Measurements from ENCODE around the gene RAPGEFL1. TPM values are rescaled to one million over a fixed set of nuclear protein-coding genes. Genes with fewer than 3 reads are reported as not detected.
A peak's percentile ranks its signal among the peaks of the same experiment; 100 is the strongest.

The RAPGEFL1 gene
- total RNA-seq, 1 donor from 2014 or later, result 23.8 TPM

DNA sequence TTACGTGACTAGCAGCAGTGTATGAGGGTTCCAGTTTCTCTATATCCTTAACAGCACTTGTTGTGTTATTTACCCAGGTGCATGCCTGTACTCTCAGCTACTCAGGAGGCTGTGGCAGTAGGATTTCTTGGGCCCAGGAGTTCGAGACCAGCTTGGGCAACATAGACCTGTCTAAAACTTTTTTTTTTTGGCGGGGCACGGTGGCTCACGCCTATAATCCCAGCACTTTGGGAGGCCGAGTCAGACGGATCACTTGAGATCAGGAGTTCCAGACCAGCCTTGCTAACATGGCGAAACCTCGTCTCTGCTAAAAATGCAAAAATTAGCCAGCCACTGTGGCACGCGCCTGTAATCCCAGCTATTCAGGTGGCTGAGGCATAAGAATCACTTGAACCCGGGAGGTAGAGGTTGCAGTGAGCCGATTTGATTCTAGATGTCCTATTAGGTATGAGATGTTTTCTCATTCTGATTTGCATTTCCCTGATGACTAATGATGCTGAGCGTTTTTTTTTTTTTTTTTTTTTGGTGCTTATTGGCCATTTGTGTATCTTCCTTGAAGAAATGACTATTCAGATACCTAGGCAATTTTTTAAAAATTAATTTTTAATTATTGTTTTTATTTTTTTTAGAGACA lies 23.6 kb upstream of the RAPGEFL1 start:
- no peak for DNase-seq (ENCODE audit: low spot score in 2 of 2, unreplicated experiment in 2 of 2)
- TF ChIP-seq, protein P1, sequence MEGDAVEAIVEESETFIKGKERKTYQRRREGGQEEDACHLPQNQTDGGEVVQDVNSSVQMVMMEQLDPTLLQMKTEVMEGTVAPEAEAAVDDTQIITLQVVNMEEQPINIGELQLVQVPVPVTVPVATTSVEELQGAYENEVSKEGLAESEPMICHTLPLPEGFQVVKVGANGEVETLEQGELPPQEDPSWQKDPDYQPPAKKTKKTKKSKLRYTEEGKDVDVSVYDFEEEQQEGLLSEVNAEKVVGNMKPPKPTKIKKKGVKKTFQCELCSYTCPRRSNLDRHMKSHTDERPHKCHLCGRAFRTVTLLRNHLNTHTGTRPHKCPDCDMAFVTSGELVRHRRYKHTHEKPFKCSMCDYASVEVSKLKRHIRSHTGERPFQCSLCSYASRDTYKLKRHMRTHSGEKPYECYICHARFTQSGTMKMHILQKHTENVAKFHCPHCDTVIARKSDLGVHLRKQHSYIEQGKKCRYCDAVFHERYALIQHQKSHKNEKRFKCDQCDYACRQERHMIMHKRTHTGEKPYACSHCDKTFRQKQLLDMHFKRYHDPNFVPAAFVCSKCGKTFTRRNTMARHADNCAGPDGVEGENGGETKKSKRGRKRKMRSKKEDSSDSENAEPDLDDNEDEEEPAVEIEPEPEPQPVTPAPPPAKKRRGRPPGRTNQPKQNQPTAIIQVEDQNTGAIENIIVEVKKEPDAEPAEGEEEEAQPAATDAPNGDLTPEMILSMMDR (IDR thresholded peaks at IDR 0.05; ENCODE audit: unreplicated experiment), result no peak
- peaks cover 50% of the 10 kb centered on the region for H3K36me3 Mint-ChIP-seq
- H3K27me3 Mint-ChIP-seq (ENCODE audit: low read depth), result no peaks in the 10 kb centered on the region
- H3K4me3 Mint-ChIP-seq, result no peak overlapping the region
- no peaks in the 10 kb centered on the region for H3K9me3 Mint-ChIP-seq
- no peak overlapping the region for H3K27ac Mint-ChIP-seq
- H3K4me1 Mint-ChIP-seq, result no peaks in the 10 kb centered on the region

DNA sequence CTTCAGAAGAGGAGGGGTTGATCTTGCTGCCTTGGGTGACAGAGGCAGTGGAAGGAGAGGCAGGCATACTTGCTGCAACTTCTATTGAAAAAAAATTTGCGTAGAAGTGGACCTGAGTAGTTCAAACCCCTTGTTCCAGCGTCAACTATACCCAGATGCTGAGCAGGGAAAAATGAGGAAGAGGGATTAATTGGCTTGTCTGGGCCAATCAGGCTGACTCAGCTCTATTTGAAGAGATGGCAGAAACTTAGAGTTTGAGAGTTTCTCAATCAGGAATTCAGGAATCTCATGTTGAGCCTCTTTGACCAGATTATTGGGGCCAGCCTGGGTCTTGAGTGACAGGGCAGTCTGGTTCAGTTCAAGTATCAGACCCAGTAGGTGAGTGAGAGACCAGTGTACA lies 19.3 kb upstream of the RAPGEFL1 start:
- no peak for DNase-seq (ENCODE audit: low spot score in 2 of 2, unreplicated experiment in 2 of 2)
- TF ChIP-seq, protein P1 (IDR thresholded peaks at IDR 0.05; ENCODE audit: unreplicated experiment), result no peak
- Mint-ChIP-seq H3K27me3 (ENCODE audit: low read depth) (no peaks in the 10 kb centered on the region), H3K9me3 (no peaks in the 10 kb centered on the region), H3K36me3 (peaks cover 38% of the 10 kb centered on the region), H3K4me1 (no peaks in the 10 kb centered on the region), H3K4me3 (no peak overlapping the region), H3K27ac (peak overlapping the region; percentile 30)

DNA sequence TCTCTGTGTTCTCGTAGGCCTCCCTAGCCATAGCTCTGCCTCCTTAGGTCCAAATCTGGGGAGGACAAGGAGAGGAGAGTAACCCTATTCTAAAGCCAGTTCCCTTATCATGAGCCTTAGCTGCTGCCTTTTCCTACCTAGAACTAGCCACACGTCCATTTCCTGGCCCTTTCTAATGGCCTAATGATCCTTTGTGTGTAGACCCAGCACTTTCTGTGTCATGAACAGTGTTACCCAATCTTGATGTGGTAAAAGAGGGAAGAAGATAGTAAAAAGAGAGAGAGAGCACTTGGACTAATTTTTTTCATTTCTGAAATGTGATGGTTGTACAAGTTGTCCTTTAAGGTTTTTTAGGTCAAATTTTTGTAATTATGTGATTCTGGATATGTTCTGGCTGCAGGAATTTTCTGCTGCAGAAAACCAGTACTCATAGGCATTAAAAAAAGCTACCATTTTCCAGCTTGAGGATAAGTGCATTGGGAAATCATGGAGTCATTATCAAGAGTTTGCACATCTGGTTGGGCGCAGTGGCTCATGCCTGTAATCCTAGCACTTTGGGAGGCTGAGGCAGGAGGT lies 18.7 kb upstream of the RAPGEFL1 start:
- TF ChIP-seq, protein P1 (IDR thresholded peaks at IDR 0.05; ENCODE audit: unreplicated experiment), result no peak
- Mint-ChIP-seq H3K4me1 (no peaks in the 10 kb centered on the region), H3K4me3 (no peak overlapping the region), H3K27me3 (ENCODE audit: low read depth) (no peaks in the 10 kb centered on the region), H3K27ac (no peak overlapping the region), H3K36me3 (peaks cover 36% of the 10 kb centered on the region), H3K9me3 (no peaks in the 10 kb centered on the region)
- no peak for DNase-seq (ENCODE audit: low spot score in 2 of 2, unreplicated experiment in 2 of 2)

DNA sequence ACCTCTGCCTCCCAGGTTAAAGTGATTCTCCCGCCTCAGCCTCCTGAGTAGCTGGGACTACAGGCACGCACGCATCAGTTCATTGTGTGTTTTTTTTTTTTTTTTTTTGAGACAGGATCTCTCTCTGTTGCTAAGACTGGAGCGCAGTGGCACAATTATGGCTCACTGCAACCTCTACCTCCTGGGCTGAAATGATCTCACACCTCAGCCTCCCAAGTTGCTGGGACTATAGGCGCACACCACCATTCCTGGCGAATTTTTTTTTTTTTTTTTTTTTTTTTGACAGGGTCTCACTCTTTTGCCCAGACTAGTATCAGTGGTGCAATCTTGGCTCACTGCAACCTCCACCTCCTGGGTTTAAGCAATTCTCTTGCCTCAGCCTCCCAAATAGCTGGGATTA lies 17.8 kb upstream of the RAPGEFL1 start:
- H3K27ac Mint-ChIP-seq, result no peak overlapping the region
- no peaks in the 10 kb centered on the region for H3K9me3 Mint-ChIP-seq
- TF ChIP-seq, protein P1 (IDR thresholded peaks at IDR 0.05; ENCODE audit: unreplicated experiment), result no peak
- DNase-seq (ENCODE audit: low spot score in 2 of 2, unreplicated experiment in 2 of 2), result no peak
- H3K36me3 Mint-ChIP-seq, result peaks cover 36% of the 10 kb centered on the region
- H3K27me3 Mint-ChIP-seq (ENCODE audit: low read depth), result no peaks in the 10 kb centered on the region
- no peaks in the 10 kb centered on the region for H3K4me1 Mint-ChIP-seq
- H3K4me3 Mint-ChIP-seq, result no peak overlapping the region

DNA sequence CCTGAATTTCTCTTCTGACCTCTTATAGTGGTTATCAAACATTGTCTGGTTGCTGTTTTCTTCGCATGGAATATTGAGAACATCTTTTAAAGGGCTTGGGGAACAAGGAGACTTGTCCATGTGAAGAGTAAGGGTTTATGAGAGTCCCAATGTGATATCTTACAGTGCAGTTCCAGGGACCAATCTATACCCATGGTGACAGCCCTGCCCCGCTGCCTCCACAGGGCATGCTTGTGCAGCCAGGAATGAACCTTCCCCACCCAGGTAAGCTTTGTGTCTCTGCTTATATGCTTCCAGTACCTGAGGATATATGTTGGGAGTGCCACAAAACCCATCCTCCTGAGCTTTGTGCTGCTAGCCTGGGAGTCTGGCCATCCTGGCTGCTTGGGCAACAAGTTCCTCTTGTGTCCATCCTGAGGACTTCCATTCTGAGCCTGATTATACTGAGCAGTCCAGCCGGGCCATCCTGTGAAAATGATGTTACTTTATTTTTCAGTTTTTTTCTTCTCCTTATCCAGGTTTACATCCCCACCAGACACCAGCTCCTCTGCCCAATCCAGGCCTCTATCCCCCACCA lies 9.5 kb upstream of the RAPGEFL1 start:
- TF ChIP-seq, protein P1 (IDR thresholded peaks at IDR 0.05; ENCODE audit: unreplicated experiment), result no peak
- Mint-ChIP-seq H3K4me1 (peaks cover 8% of the 10 kb centered on the region), H3K27ac (peak overlapping the region; percentile 97), H3K9me3 (no peaks in the 10 kb centered on the region), H3K27me3 (ENCODE audit: low read depth) (no peaks in the 10 kb centered on the region), H3K36me3 (peaks cover 36% of the 10 kb centered on the region), H3K4me3 (peak overlapping the region; percentile 4)
- DNase-seq (ENCODE audit: low spot score in 2 of 2, unreplicated experiment in 2 of 2), result no peak

All from mesothelial cell of epicardium (in vitro differentiated cells).